NCI-H345 treated with DMSO at 0.1 percent for 48 hours (cell line): ENCODE measurements around the gene ADAM12.

ENCODE experiments used
- DNase-seq: peaks from one replicate; lab custom pipeline; 2025; ENCODE audit not compliant: unreplicated experiment; lab: John Stamatoyannopoulos, UW

The ADAM12 gene

GRCh38 chr10:126387931-126388911 is at the start of gene ADAM12:
ADAM12 (minus strand) TSS chr10:126388477; CDS start chr10:126388145, 332 bp downstream.
- no peak for DNase-seq

- peak; percentile 2 for DNase-seq
Measured at GRCh38 chr10:126437635-126438406, 49.5 kb upstream of the ADAM12 start.

DNA sequence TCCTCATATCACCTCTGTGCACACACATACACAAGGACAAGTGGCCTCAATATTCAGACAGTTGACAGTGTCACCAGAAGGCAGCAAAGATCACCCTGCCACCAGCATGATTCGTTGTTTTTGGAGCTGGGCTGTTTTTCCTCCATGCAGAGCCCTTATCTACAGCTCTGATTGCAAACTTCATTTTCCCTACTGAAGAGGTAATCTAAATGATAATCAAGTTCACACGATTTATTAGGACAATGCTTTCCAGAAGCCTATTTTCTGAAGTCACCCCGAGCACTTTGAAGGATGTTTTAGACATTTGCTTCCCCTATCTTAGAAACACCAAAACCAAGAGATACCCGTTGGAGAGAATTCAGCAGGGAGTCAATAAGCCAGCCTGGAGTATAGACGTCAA is 46.0 kb upstream of the ADAM12 start:
- DNase-seq: no peak

GRCh38 chr10:126433351-126433750 is 45.1 kb upstream of the ADAM12 start:
- DNase-seq: no peak

- no peak for DNase-seq
Measured at GRCh38 chr10:126432507-126432906, 44.2 kb upstream of the ADAM12 start.

- DNase-seq: no peak
Measured at GRCh38 chr10:126431816-126432215, 43.5 kb upstream of the ADAM12 start.

- DNase-seq: peak; percentile 53
Measured at GRCh38 chr10:126430512-126430911, 42.2 kb upstream of the ADAM12 start.

GRCh38 chr10:126429275-126429674 is 41.0 kb upstream of the ADAM12 start:
- DNase-seq: no peak

DNA sequence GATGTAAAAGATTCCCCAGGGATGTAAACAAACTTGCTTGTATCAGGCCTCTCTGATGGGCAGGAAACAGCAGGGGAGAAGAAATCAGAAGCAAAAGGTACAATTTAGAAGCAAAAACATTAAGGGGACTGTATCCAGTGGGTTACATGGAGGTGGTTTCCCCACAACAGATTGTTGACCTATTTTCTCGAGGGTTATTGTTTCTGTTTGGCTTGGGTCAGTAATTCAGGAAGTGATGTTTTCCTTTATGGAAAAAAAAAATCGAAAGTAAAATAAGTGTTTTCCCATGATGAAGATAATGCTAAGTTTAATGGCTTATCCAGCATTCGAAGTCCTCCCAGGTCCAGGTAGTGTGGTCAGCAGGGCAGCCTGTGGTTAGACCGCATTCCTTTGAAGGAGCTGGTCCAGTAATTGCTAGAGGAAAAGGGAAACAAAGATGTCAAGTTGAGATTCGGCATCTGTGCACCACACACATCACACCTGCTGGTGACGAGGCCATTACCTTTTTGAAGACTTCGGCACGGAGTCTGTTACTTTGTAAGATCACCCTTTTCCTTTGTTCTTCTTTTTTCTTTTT is 37.3 kb upstream of the ADAM12 start:
- DNase-seq: no peak

DNA sequence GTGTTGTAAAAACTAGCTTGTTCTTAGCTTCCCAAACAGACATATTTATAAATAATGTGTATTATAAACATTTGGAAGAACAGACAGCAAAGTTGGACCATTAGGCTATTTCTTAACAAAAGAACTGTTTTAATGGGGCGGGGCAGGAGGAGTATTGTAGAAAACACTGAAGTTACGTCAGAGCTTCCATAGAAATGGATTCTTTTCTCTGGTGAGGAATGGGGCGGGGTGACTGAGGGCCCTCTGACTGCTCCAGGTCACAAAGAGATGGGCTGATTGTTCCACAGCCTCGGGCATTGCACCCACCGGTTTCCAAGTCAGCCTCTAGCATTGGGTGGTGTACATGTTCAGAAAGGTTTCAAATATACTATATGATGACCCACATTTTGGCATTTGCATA is 36.8 kb upstream of the ADAM12 start:
- no peak for DNase-seq

- DNase-seq: no peak
Measured at GRCh38 chr10:126423732-126424491, 35.6 kb upstream of the ADAM12 start.

DNA sequence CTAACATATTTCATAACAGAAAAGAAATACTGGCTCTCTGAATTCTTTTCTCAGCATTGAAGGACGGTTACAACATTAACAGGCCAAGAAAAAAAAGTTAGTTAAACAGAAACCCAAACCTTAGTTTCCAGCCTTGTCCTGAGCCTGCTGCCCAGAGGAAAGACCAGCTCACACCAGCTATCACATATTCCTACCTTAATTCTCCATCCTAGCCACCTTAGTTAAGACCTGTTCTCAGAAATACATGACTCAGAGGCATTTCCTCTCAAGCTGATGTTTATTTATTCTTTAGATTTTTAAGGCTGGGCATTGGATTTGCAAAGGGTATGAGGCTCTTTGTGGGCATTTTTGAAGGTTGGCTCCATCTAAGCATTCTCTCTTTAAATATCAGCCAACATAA is 34.3 kb upstream of the ADAM12 start:
- DNase-seq: no peak

- no peak for DNase-seq
Measured at GRCh38 chr10:126421756-126422256, 33.5 kb upstream of the ADAM12 start.

DNA sequence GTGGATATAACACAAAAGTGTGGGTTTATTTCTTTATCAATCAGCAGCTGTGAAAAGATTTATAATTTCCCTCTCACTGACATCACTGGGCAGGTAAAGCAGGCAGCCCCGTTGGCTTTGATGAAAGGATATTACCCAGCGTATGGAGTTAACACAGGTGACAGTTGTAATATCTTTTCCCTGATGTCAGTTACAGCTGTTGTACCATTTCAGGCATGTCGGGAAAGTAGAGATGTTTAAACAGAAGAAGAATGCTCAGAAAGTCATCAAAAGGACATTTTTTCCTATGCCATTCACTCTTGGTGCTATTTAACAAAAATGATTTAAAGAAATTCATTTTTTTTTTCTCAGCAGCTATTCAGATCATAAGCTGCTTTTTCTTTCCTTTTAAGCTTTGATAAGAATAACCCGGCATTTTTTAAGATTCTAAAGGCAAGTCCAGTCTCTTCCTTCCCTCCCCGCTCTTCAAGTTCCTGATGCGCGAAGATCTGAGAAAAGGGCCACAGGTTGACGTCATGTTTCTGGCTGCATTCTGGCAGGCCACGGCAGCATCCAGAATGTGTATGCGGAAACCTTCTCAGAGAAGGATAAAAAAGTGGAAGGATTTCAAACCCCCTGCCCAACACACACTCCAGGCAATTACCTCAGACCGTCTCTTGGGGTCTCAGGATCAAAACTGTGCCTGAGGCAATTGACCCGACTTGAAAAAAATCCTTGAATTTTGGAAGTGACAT is 32.5 kb upstream of the ADAM12 start:
- DNase-seq: no peak

DNA sequence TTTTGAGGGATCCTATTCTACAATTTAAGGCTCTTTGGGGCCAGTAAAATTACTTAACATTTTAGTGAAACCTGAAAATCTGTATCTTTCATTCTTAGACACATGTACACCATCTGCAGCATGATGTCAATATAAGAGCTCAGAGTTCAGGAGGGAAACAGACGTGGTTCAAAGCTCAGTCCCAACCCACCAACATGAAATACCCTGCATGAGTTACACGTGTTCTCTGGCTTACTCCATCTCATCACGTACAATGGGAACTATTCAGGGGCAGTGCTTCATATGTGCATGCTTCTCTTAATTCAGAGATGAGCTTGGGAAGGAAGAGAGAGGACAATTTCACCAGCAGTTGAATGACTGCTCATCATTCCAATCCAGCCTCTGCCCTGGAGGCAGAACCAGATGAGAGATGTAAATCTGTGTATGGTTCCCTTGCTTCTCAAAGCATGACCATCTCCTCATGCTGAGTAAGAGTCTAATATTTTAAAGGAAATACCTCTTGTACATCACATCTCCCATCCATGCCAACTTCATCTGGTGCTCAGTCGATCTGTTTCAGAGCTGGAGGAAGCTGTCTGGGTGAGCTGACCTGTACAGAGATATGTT is 29.0 kb upstream of the ADAM12 start:
- DNase-seq: no peak

- no peak for DNase-seq
Measured at GRCh38 chr10:126409821-126410220, 21.5 kb upstream of the ADAM12 start.

GRCh38 chr10:126408953-126409641 is 20.8 kb upstream of the ADAM12 start:
- DNase-seq: no peak

GRCh38 chr10:126407831-126408230 is 19.6 kb upstream of the ADAM12 start:
- no peak for DNase-seq

- no peak for DNase-seq
Measured at GRCh38 chr10:126405239-126405775, 17.0 kb upstream of the ADAM12 start.
